ENCODE measurements around the gene LYPLAL1. TPM values are rescaled to one million over a fixed set of nuclear protein-coding genes. Genes with fewer than 3 reads are reported as not detected.

The LYPLAL1 gene
- total RNA-seq, 1 donor from 2014 or later = 15.9 TPM

DNA sequence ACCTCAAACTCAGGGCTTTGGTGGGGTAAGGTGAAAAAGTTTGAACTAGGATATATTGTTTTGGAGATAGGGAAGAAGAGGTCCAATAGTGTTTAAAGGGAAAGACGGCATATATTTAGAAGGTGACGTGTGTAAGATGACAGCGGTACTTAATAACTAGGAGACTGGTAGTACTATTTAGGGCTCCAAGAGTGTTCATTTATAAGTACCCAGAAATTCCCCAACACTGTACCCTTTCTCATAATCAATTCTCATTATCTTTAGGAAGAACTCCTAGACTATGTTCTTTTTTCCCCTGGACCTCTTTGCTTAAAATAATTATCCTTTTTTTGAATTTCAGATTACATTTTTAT is 1.5 kb downstream of the LYPLAL1 start:
- no peak for TF ChIP-seq CTCF (IDR thresholded peaks at IDR 0.05; ENCODE audit: insufficient read depth, low read length, poor library complexity, severe bottlenecking)
- Histone ChIP-seq H3K4me3 (ENCODE audit: low read depth, low read length) (peak overlapping the region; percentile 55), H3K27me3 (ENCODE audit: control insufficient read depth, insufficient read depth, low read length) (no peaks in the 10 kb centered on the region), H3K36me3 (ENCODE audit: control insufficient read depth, insufficient read depth, low read length) (no peaks in the 10 kb centered on the region)
- DNase-seq (ENCODE audit: low read depth) = no peak

- no peak for TF ChIP-seq CTCF (IDR thresholded peaks at IDR 0.05; ENCODE audit: insufficient read depth, low read length, poor library complexity, severe bottlenecking)
- Histone ChIP-seq H3K4me3 (ENCODE audit: low read depth, low read length) (no peak overlapping the region), H3K36me3 (ENCODE audit: control insufficient read depth, insufficient read depth, low read length) (no peaks in the 10 kb centered on the region), H3K27me3 (ENCODE audit: control insufficient read depth, insufficient read depth, low read length) (no peaks in the 10 kb centered on the region)
- DNase-seq (ENCODE audit: low read depth) = no peak
Measured at GRCh38 chr1:219176168-219176567, 2.5 kb downstream of the LYPLAL1 start.

DNA sequence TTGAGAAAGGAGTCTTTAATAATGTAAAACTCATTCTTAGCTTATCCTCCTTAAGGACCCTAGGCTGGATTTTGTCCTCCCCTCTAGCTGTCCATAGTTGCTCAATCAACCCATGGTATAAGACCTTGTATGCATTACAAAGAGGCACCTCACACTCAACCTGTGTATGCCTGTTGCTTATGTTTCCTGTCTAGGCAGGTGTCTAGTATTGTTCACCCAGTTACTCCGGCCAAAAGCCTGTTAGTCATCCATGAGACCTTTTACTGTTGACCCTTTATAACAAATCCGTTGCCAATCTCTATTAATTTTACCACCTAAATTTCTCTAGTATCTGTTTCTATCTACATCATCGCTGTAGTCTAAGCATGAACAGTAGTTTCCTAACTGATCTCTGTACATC is 3.7 kb downstream of the LYPLAL1 start:
- H3K27me3 ChIP-seq (ENCODE audit: control insufficient read depth, insufficient read depth, low read length) = no peaks in the 10 kb centered on the region
- H3K36me3 ChIP-seq (ENCODE audit: control insufficient read depth, insufficient read depth, low read length) = no peaks in the 10 kb centered on the region
- TF ChIP-seq CTCF (IDR thresholded peaks at IDR 0.05; ENCODE audit: insufficient read depth, low read length, poor library complexity, severe bottlenecking) = no peak
- no peak for DNase-seq (ENCODE audit: low read depth)
- no peak overlapping the region for H3K4me3 ChIP-seq (ENCODE audit: low read depth, low read length)

- TF ChIP-seq CTCF (IDR thresholded peaks at IDR 0.05; ENCODE audit: insufficient read depth, low read length, poor library complexity, severe bottlenecking) = no peak
- no peak for DNase-seq (ENCODE audit: low read depth)
- no peaks in the 10 kb centered on the region for H3K27me3 ChIP-seq (ENCODE audit: control insufficient read depth, insufficient read depth, low read length)
- H3K36me3 ChIP-seq (ENCODE audit: control insufficient read depth, insufficient read depth, low read length) = no peaks in the 10 kb centered on the region
- no peak overlapping the region for H3K4me3 ChIP-seq (ENCODE audit: low read depth, low read length)
Measured at GRCh38 chr1:219177940-219178339, 4.3 kb downstream of the LYPLAL1 start.

GRCh38 chr1:219179293-219179692 is 5.6 kb downstream of the LYPLAL1 start:
- TF ChIP-seq CTCF (IDR thresholded peaks at IDR 0.05; ENCODE audit: insufficient read depth, low read length, poor library complexity, severe bottlenecking) = no peak
- no peaks in the 10 kb centered on the region for H3K27me3 ChIP-seq (ENCODE audit: control insufficient read depth, insufficient read depth, low read length)
- H3K36me3 ChIP-seq (ENCODE audit: control insufficient read depth, insufficient read depth, low read length) = no peaks in the 10 kb centered on the region
- DNase-seq (ENCODE audit: low read depth) = no peak
- no peak overlapping the region for H3K4me3 ChIP-seq (ENCODE audit: low read depth, low read length)

GRCh38 chr1:219184337-219184736 is 10.7 kb downstream of the LYPLAL1 start:
- DNase-seq (ENCODE audit: low read depth) = no peak
- Histone ChIP-seq H3K4me3 (ENCODE audit: low read depth, low read length) (no peak overlapping the region), H3K36me3 (ENCODE audit: control insufficient read depth, insufficient read depth, low read length) (no peaks in the 10 kb centered on the region), H3K27me3 (ENCODE audit: control insufficient read depth, insufficient read depth, low read length) (no peaks in the 10 kb centered on the region)
- no peak for TF ChIP-seq CTCF (IDR thresholded peaks at IDR 0.05; ENCODE audit: insufficient read depth, low read length, poor library complexity, severe bottlenecking)
